LNCaP clone FGC (cell line): ENCODE results near the gene SCMH1.
A peak's percentile ranks its signal among the peaks of the same experiment; 100 is the strongest.

Experiments
- DNase-seq: peaks from one replicate; pipeline ENCODE4 v3.0.0-alpha.2; 2011; ENCODE audit warnings: low read depth
- H3K4me3 ChIP-seq: 2 replicates; pipeline ENCODE4 v1.5.1; 2011; ENCODE audit warnings: mild to moderate bottlenecking, low read depth, low read length, control low read depth
- TF ChIP-seq, protein P1 (sequence below): IDR thresholded peaks from 2 replicates; pipeline ENCODE4 v1.5.1; 2012; ENCODE audit warnings: mild to moderate bottlenecking; ENCODE audit not compliant: control insufficient read depth, insufficient read depth; ENCODE audit errors: extremely low read depth

Gene SCMH1

DNA sequence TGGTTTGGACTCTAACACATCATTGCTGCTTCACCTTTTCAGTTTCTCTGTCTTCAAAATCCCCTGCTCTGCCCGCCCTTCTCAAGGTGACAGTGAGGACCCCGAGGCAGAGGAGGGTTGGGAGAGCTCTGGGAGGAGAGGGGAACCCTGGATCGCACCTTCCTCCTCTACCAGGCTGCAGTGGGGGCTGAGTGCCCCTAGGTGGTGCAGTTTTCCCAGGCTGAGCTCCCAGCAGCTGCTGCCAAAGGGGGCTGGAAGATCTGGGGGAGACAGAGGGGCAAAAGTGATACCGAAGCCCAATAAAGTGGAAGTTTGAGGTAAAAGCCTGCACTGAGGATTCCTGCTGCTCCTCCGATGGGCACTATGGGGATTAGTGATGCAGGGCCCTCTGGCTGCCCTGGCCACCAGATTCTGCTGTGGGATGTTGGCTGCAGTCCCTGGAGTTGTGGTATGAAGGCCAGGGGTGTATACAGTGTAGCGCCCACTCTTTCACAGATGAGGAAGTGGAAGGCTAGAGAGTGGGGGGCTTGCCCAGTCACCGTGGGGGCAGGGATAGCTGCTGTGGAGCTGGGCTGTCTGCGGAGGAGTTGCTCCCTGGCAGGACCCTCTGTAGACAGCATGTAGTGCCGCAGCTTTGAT lies 40.7 kb upstream of the SCMH1 start:
- no peak for DNase-seq
- TF ChIP-seq, protein P1, sequence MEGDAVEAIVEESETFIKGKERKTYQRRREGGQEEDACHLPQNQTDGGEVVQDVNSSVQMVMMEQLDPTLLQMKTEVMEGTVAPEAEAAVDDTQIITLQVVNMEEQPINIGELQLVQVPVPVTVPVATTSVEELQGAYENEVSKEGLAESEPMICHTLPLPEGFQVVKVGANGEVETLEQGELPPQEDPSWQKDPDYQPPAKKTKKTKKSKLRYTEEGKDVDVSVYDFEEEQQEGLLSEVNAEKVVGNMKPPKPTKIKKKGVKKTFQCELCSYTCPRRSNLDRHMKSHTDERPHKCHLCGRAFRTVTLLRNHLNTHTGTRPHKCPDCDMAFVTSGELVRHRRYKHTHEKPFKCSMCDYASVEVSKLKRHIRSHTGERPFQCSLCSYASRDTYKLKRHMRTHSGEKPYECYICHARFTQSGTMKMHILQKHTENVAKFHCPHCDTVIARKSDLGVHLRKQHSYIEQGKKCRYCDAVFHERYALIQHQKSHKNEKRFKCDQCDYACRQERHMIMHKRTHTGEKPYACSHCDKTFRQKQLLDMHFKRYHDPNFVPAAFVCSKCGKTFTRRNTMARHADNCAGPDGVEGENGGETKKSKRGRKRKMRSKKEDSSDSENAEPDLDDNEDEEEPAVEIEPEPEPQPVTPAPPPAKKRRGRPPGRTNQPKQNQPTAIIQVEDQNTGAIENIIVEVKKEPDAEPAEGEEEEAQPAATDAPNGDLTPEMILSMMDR = peak; percentile 89
- H3K4me3 ChIP-seq = no peak overlapping the region

GRCh38 chr1:41281334-41281733 lies 39.2 kb upstream of the SCMH1 start:
- no peak for DNase-seq
- TF ChIP-seq, protein P1 = no peak
- H3K4me3 ChIP-seq = no peak overlapping the region

DNA sequence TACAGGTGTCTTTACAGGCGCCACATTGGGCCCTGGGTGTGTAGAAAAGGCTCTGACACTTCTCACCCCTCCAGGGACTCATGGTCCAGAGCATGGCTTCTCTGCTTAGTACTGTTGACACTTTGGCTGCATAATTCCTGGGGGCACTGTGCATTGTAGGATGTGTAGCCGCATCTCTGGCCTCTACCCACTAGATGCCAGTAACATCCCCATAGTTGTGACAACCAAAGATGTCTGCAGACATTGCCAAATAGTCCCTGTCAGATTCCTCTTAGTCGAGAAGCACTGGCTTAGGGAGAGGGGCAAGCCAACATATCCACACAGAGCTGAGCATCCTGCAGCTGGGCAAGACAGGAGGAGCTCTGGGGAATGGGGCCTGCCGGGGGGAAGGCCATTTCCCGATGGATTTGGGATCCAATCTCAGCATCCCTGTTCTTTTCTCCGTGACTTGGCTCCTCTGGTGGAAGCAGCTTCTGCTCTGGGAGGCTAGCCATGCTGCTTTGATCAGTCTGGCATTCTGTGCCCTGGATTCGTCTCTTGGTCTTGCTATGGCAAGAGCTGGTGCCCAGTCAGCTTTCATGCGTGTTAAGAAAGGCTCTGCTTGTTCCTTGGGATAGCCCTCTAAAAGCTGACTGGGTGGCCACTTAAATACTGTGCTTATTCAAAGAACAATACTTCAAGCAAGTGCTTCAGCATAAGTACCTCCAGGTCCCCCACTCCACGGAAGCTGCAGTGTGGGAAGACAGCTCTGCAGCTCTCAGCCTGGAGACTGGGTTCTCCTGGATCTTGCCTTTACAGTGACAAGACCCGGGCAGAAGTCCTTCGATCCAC lies 38.3 kb upstream of the SCMH1 start:
- no peak for DNase-seq
- H3K4me3 ChIP-seq = no peak overlapping the region
- TF ChIP-seq, protein P1 = no peak

DNA sequence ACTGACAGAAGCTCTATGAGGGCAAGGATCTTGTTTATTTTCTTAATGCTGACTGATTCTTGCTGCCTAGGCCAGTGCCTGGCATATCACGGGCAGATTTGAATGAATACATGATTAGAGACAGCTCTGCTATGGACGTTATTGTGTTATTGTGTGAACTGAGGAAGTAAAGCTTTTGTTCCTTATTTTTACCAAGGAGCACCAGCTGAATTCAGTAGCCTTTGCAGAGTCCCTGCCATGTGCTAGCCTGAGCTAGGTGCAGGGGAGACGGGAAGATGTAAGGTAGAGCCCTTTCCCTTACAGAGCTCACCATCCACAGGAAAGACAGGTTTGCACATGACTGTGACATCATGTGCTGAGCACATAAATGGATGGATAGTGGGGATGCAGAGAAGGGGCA lies 36.0 kb upstream of the SCMH1 start:
- no peak overlapping the region for H3K4me3 ChIP-seq
- no peak for DNase-seq
- TF ChIP-seq, protein P1 = no peak

DNA sequence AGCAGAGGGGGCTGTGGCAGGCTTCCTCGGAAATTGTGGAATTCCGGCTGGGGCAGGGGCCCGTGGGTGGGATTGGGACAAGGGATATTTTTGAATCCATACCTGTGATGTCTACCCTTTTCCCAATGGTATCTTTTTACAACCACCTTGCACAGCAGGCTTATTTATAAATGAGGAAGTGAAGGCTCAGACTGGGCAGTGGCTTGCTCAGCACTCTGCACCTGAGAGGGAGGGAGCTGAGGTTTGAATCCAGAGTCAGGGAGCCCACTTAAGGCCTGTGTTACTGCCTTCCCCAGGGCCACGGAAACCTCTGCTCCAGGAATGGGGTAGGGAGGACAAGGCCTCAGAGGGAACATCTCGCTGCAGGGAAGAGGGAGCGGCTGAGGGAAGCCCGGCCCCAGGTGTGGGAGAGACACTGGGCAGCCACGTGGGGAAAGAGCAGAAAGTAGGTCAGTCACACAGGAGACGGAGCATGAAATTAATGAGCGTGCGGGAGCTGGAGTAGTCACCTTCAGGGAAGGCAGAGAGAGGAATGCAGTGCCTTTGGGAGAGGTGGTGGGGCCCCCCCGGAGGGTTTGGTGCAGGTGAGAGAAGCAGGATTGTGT lies 35.4 kb upstream of the SCMH1 start:
- DNase-seq = no peak
- no peak overlapping the region for H3K4me3 ChIP-seq
- TF ChIP-seq, protein P1 = no peak

DNA sequence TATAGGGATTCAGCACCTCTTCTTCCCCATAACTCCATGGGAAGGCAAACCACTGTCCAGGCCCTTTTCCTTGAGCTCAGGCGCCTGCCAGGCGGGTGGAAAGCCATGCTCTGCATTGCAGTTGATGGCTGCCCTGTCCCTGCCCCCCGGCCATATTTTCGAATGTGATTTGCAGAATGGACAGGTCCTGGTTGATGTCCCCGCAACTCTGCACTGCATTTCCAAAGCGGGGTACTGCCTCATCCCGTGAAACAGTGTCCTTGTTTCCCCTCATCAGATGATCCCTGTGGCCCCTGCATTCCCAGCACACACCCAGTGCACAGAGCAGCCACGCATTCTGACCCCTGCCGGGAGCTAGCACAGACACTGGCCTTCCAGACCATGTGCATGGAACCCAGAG lies 33.7 kb upstream of the SCMH1 start:
- TF ChIP-seq, protein P1 = no peak
- no peak overlapping the region for H3K4me3 ChIP-seq
- no peak for DNase-seq
